ENCODE data around the gene THRA. TPM values are rescaled to one million over a fixed set of nuclear protein-coding genes. Genes with fewer than 3 reads are reported as not detected.

The THRA gene, protein sequence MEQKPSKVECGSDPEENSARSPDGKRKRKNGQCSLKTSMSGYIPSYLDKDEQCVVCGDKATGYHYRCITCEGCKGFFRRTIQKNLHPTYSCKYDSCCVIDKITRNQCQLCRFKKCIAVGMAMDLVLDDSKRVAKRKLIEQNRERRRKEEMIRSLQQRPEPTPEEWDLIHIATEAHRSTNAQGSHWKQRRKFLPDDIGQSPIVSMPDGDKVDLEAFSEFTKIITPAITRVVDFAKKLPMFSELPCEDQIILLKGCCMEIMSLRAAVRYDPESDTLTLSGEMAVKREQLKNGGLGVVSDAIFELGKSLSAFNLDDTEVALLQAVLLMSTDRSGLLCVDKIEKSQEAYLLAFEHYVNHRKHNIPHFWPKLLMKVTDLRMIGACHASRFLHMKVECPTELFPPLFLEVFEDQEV
- total RNA-seq, result 9.5 and 27.9 TPM in 2 replicates

DNA sequence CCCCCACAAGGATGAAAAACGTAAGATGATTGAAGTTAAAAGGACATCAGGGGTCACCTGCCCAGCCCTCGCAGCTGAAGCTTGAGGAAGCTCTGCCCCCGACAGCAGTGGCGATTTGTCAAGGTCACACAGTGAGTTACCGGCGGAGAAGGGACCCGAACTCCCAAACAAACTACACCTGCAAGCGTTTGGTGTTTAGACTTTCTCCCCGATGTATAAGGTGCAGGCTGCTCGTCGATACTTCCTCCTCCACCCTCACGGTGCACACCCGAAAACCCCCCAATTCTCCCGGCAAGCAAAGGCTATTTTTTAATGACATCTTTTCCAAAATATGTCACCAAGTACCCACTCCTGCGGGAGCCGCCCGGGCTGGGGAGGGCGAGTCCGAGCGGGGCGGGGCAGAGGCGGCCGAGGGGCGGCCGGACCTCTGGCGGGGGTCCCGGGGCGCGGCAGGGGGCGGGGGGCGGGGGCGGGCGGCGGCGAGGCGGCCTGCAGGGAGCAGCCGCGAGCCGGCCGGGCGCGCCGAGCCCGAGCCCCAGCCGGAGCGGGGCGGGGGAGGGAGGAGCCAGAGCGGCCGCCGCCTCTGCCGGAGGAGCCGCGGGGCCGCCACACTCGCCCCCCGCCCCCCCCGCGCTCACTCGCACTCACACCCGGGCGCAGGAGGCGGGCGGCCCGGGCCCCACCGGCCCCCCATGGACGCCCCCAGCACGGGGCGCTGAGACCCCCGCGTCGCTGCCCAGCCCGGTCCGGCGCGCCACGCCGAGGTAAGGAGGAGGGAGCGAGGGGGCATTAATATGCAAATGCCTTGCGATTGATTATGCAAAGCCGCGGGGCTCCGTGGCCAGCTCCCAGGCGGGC, at the start of gene THRA:
TSS of gene THRA (plus strand) at position 637 of the 858 bp plus-strand sequence. CDS start 11,524 bp downstream, outside the sequence.

GRCh38 chr17:40015005-40015997, 47.5 kb upstream of the THRA start, which contains the start of gene CSF3:
TSS of gene CSF3 (plus strand) at chr17:40015440. CDS start at chr17:40015475, 35 bp downstream.

GRCh38 chr17:40100419-40100668, 37.6 kb downstream of the THRA start, which contains the start of gene NR1D1:
TSS of gene NR1D1 (minus strand) at chr17:40100589. CDS start at chr17:40100094, 495 bp downstream.

GRCh38 chr17:40121181-40122135, 58.7 kb downstream of the THRA start, which contains the start of gene MSL1:
TSS of gene MSL1 (plus strand) at chr17:40121971. CDS start at chr17:40122613, 642 bp downstream.

Other genes starting within 250 kb of the THRA start
- not detected in 2 replicates for gene IKZF3, start 198.7 kb upstream of the THRA start, total RNA-seq
- gene ZPBP2, start 194.8 kb upstream of the THRA start, total RNA-seq, result not detected in 2 replicates
- gene GSDMB, start 144.3 kb upstream of the THRA start, total RNA-seq, result 0.65 and 1.1 TPM in 2 replicates
- 34.9 and 39.0 TPM in 2 replicates for gene ORMDL3, start 135.4 kb upstream of the THRA start, total RNA-seq
- gene LRRC3C, start 135.2 kb upstream of the THRA start, total RNA-seq, result 0.13 TPM in 1 of 2 replicates, not detected in the other
- not detected in 2 replicates for gene GSDMA, start 100.0 kb upstream of the THRA start, total RNA-seq
- 120 and 196 TPM in 2 replicates for gene PSMD3, start 82.2 kb upstream of the THRA start, total RNA-seq
- not detected in 2 replicates for gene CSF3, start 47.5 kb upstream of the THRA start, total RNA-seq
- gene MED24, start 8.6 kb upstream of the THRA start, total RNA-seq, result 93.0 and 95.7 TPM in 2 replicates
- gene NR1D1, start 37.6 kb downstream of the THRA start, total RNA-seq, result 2.1 and 4.6 TPM in 2 replicates
- gene MSL1, start 59.0 kb downstream of the THRA start, total RNA-seq, result 32.4 and 34.4 TPM in 2 replicates
- gene CASC3, start 77.6 kb downstream of the THRA start, total RNA-seq, result 24.2 and 26.6 TPM in 2 replicates
- gene RAPGEFL1, start 114.5 kb downstream of the THRA start, total RNA-seq, result 1.8 and 3.4 TPM in 2 replicates
- gene WIPF2, start 156.3 kb downstream of the THRA start, total RNA-seq, result 11.2 and 12.7 TPM in 2 replicates
- 2.5 and 26.9 TPM in 2 replicates for gene CDC6, start 224.9 kb downstream of the THRA start, total RNA-seq
- gene RARA, start 246.2 kb downstream of the THRA start, total RNA-seq, result 26.7 and 68.7 TPM in 2 replicates

Measured in mesangial cell (primary cell).